Epithelial cell of prostate (primary cell): ENCODE data around the gene CXCL16.
"Not testable (repeated sequence)": the region's sequence is repeated elsewhere in the genome, so short reads cannot be mapped to it uniquely, and the experiment has no call there.

Experiments used
- DNase-seq: peaks from one replicate; pipeline ENCODE4 v3.0.0-alpha.2; 2011; ENCODE audit warnings: low read depth, low spot score
- H3K27ac ChIP-seq: fragments of 450-650 bp; 2 replicates; pipeline ENCODE4 v1.5.1; 2017; ENCODE audit warnings: mild to moderate bottlenecking

Gene CXCL16

GRCh38 chr17:4704574-4704907, 35.2 kb downstream of the CXCL16 start:
- DNase-seq, H3K27ac ChIP-seq: not testable (repeated sequence)

GRCh38 chr17:4703330-4703691, 36.4 kb downstream of the CXCL16 start:
- peak overlapping the region; percentile 15 for H3K27ac ChIP-seq
- no peak for DNase-seq

DNA sequence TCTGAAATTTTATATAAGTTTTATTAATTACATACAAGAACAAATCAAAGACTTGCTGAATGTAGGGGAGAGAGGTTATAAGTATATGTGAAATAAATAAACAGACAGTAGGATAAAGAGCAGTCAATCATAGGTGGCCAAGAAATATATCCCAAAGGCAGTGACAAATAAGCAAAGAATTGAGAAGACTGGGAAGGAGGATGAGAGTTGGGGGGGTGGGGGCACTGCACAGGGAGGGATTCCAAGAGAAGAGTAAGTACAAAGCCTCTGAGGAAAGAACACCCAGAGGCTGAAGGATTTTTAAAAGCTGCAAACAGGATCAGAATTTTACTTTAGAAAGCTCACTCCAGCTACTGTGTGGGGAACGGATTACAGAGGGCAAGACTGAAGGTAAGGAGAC, 38.6 kb downstream of the CXCL16 start:
- DNase-seq = no peak
- no peak overlapping the region for H3K27ac ChIP-seq

- H3K27ac ChIP-seq, DNase-seq: not testable (repeated sequence)
Measured at GRCh38 chr17:4699401-4700056, 40.2 kb downstream of the CXCL16 start.

DNA sequence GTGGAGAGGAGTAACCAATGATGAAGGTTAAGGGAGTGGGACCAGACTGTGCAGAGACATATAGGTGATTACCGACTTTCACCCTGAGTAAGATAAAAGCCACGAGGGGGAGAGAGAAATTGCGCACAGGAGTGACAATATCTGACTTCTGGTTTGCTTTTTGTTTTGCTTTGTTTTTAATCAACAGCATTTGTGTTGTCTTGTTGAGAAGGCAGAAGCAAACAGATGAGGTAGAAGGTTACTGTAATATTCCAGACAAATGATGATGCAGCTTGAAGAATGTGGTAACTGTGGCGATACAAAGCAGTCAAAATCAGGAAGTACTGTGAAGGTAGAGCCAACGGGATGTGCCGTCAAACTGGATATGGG, 43.3 kb downstream of the CXCL16 start:
- DNase-seq = no peak

GRCh38 chr17:4693416-4693815, 46.3 kb downstream of the CXCL16 start:
- DNase-seq = no peak
- H3K27ac ChIP-seq = no peak overlapping the region

More for the DNA sequence above, 43.3 kb downstream of the CXCL16 start:
- no peak overlapping the region for H3K27ac ChIP-seq

- DNase-seq = no peak
- no peak overlapping the region for H3K27ac ChIP-seq
Measured at GRCh38 chr17:4691686-4692085, 48.0 kb downstream of the CXCL16 start.

DNA sequence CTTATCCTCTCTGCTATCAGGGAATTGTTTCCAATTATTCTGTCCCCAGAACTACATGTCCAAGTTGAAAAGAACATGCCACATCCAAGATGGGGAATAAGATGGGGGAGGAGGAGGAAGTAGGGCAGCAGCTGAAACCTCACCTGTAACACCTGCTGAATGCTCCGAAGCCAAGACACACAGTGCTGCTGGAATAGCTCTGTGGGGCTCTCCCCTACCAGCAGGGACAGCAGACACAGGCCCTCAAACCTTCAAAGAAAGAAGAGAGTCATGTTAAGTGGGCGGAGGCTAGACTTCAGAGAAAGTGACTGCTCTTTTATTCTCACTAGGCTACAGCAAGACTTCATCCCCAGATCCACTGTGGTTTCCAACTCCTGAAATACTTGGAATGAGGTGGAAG, 49.0 kb downstream of the CXCL16 start:
- DNase-seq = no peak
- H3K27ac ChIP-seq = no peak overlapping the region

DNA sequence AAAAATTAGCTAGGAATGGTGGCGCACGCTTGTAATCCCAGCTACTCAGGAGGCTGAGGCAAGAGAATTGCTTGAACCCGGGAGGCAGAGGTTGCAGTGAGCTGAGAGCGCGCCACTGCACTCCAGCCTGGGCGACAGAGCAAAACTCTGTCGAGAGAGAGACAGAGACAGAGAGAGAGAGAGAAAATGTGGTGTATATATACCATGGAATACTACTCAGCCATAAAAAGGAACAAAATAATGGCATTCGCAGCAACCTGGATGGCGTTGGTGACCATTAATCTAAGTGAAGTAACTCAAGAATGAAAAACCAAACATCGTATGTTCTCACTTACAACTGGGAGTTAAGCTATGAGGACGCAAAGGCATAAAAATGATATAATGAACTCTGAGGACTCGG, 49.9 kb downstream of the CXCL16 start:
- H3K27ac ChIP-seq, DNase-seq: not testable (repeated sequence)

DNA sequence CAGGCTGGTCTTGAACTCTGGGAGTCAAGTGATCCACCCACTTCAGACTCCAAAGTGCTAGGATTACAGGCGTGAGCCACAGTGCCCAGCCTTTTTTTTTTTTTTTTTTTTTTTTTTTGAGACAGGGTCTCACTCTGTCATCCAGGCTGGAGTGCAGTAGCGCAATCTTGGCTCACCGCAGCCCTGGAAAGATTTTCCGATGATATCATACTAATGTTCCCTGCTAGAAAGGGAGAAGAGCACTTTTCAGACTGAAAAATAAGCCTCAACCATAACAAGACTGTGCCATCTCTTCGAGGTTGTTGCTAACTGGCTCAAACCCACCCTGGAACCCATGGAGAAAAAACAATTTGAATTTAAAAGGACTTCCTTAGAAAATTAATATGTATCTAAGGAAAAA, 56.0 kb downstream of the CXCL16 start:
- not testable (repeated sequence) for H3K27ac ChIP-seq, DNase-seq
